Activated CD4-positive, alpha-beta T cell treated with anti-CD3 and anti-CD28 coated beads, Interleukin-2, amount 50 U/mL, for 1 hour (primary cell): ENCODE measurements around the gene GNAI1.

Experiments
- DNase-seq: peaks from one replicate; pipeline ENCODE4 v3.0.0-alpha.2; 2020

The GNAI1 gene

GRCh38 chr7:80134536-80135308, at the start of gene GNAI1:
GNAI1 (plus strand) TSS chr7:80134831; CDS start chr7:80135161, 330 bp downstream.
- no peak for DNase-seq

GRCh38 chr7:80087051-80087770, 47.4 kb upstream of the GNAI1 start:
- DNase-seq, result no peak

GRCh38 chr7:80087771-80088170, 46.9 kb upstream of the GNAI1 start:
- no peak for DNase-seq

GRCh38 chr7:80088705-80089104, 45.9 kb upstream of the GNAI1 start:
- DNase-seq, result no peak

GRCh38 chr7:80089366-80089765, 45.3 kb upstream of the GNAI1 start:
- DNase-seq, result no peak

- no peak for DNase-seq
Observed at GRCh38 chr7:80093349-80093748, 41.3 kb upstream of the GNAI1 start.

- DNase-seq, result no peak
Observed at GRCh38 chr7:80095545-80095944, 39.1 kb upstream of the GNAI1 start.

- no peak for DNase-seq
Observed at GRCh38 chr7:80097756-80098155, 36.9 kb upstream of the GNAI1 start.

GRCh38 chr7:80098795-80099194, 35.8 kb upstream of the GNAI1 start:
- DNase-seq, result no peak

GRCh38 chr7:80100254-80100653, 34.4 kb upstream of the GNAI1 start:
- DNase-seq, result no peak

GRCh38 chr7:80105701-80106408, 28.8 kb upstream of the GNAI1 start:
- DNase-seq, result no peak

- DNase-seq, result no peak
Observed at GRCh38 chr7:80106498-80107113, 28.0 kb upstream of the GNAI1 start.

GRCh38 chr7:80107278-80107677, 27.4 kb upstream of the GNAI1 start:
- DNase-seq, result no peak

GRCh38 chr7:80110376-80110775, 24.3 kb upstream of the GNAI1 start:
- DNase-seq, result no peak

GRCh38 chr7:80114159-80114558, 20.5 kb upstream of the GNAI1 start:
- no peak for DNase-seq

GRCh38 chr7:80124526-80125264, 9.9 kb upstream of the GNAI1 start:
- DNase-seq, result no peak

- DNase-seq, result no peak
Observed at GRCh38 chr7:80127412-80128160, 7.0 kb upstream of the GNAI1 start.

GRCh38 chr7:80128918-80129317, 5.7 kb upstream of the GNAI1 start:
- DNase-seq, result no peak

GRCh38 chr7:80129785-80130184, 4.8 kb upstream of the GNAI1 start:
- no peak for DNase-seq

- no peak for DNase-seq
Observed at GRCh38 chr7:80131675-80132435, 2.8 kb upstream of the GNAI1 start.

GRCh38 chr7:80132594-80132993, 2.0 kb upstream of the GNAI1 start:
- DNase-seq, result no peak
